ENCODE measurements around the gene NKAIN2.
"Not testable (repeated sequence)": the region's sequence is repeated elsewhere in the genome, so short reads cannot be mapped to it uniquely, and the experiment has no call there.

Gene NKAIN2

GRCh38 chr6:123956492-123957139 is 153.0 kb downstream of the NKAIN2 start:
- H3K4me3 ChIP-seq (ENCODE audit: low read depth, low read length), result no peak overlapping the region

GRCh38 chr6:123962508-123962907 is 158.8 kb downstream of the NKAIN2 start:
- no peak overlapping the region for H3K4me3 ChIP-seq (ENCODE audit: low read depth, low read length)

GRCh38 chr6:123965894-123966293 is 162.2 kb downstream of the NKAIN2 start:
- no peak overlapping the region for H3K4me3 ChIP-seq (ENCODE audit: low read depth, low read length)

GRCh38 chr6:123966618-123967017 is 163.0 kb downstream of the NKAIN2 start:
- H3K4me3 ChIP-seq (ENCODE audit: low read depth, low read length), result no peak overlapping the region

GRCh38 chr6:123967905-123968304 is 164.2 kb downstream of the NKAIN2 start:
- no peak overlapping the region for H3K4me3 ChIP-seq (ENCODE audit: low read depth, low read length)

GRCh38 chr6:123972600-123973294 is 169.1 kb downstream of the NKAIN2 start:
- no peak overlapping the region for H3K4me3 ChIP-seq (ENCODE audit: low read depth, low read length)

GRCh38 chr6:123980311-123980710 is 176.6 kb downstream of the NKAIN2 start:
- H3K4me3 ChIP-seq (ENCODE audit: low read depth, low read length), result no peak overlapping the region

GRCh38 chr6:123986938-123987337 is 183.3 kb downstream of the NKAIN2 start:
- no peak overlapping the region for H3K4me3 ChIP-seq (ENCODE audit: low read depth, low read length)

- not testable (repeated sequence) for H3K4me3 ChIP-seq (ENCODE audit: low read depth, low read length)
These were observed 186.3 kb downstream of the NKAIN2 start for GRCh38 chr6:123989918-123990317.

GRCh38 chr6:123990376-123990775 is 186.7 kb downstream of the NKAIN2 start:
- no peak overlapping the region for H3K4me3 ChIP-seq (ENCODE audit: low read depth, low read length)

- no peak overlapping the region for H3K4me3 ChIP-seq (ENCODE audit: low read depth, low read length)
These were observed 190.5 kb downstream of the NKAIN2 start for GRCh38 chr6:123994168-123994567.

GRCh38 chr6:123994891-123995635 is 191.4 kb downstream of the NKAIN2 start:
- H3K4me3 ChIP-seq (ENCODE audit: low read depth, low read length), result no peak overlapping the region

- H3K4me3 ChIP-seq (ENCODE audit: low read depth, low read length), result no peak overlapping the region
These were observed 193.6 kb downstream of the NKAIN2 start for GRCh38 chr6:123997223-123997622.

- H3K4me3 ChIP-seq (ENCODE audit: low read depth, low read length), result no peak overlapping the region
These were observed 198.9 kb downstream of the NKAIN2 start for GRCh38 chr6:124002377-124003081.

- H3K4me3 ChIP-seq (ENCODE audit: low read depth, low read length), result no peak overlapping the region
These were observed 203.6 kb downstream of the NKAIN2 start for GRCh38 chr6:124007266-124007665.

GRCh38 chr6:124008000-124008987 is 204.6 kb downstream of the NKAIN2 start:
- H3K4me3 ChIP-seq (ENCODE audit: low read depth, low read length), result no peak overlapping the region

- H3K4me3 ChIP-seq (ENCODE audit: low read depth, low read length), result no peak overlapping the region
These were observed 205.5 kb downstream of the NKAIN2 start for GRCh38 chr6:124008988-124009765.

GRCh38 chr6:124010574-124010973 is 206.9 kb downstream of the NKAIN2 start:
- H3K4me3 ChIP-seq (ENCODE audit: low read depth, low read length), result no peak overlapping the region

- no peak overlapping the region for H3K4me3 ChIP-seq (ENCODE audit: low read depth, low read length)
These were observed 207.5 kb downstream of the NKAIN2 start for GRCh38 chr6:124011180-124011579.
